HEK293T (cell line): ENCODE measurements around the gene IL10RB.
A peak's percentile ranks its signal among the peaks of the same experiment; 100 is the strongest.
"Not testable (repeated sequence)": the region's sequence is repeated elsewhere in the genome, so short reads cannot be mapped to it uniquely, and the experiment has no call there.

ENCODE experiments used
- CTCF ChIA-PET: fragments of 350-600 bp; formaldehyde crosslinking; extraction: SDS; loops from one replicate; lab custom pipeline; 2021; ENCODE audit warnings: antibody characterized with exemption, inconsistent platforms; lab: Yijun Ruan, JAX
- POLR2A ChIA-PET: fragments of 350-600 bp; formaldehyde crosslinking; extraction: SDS; loops from one replicate; lab custom pipeline; 2020; ENCODE audit warnings: antibody characterized with exemption, inconsistent platforms; lab: Yijun Ruan, JAX
- DNase-seq: peaks from one replicate; pipeline ENCODE4 v3.0.0; 2012; ENCODE audit warnings: mixed read lengths; ENCODE audit errors: extremely low spot score
- ARNT ChIP-seq: fragments of 450-650 bp; IDR thresholded peaks from 2 replicates; pipeline ENCODE4 v1.6.1; 2017; ENCODE audit warnings: mild to moderate bottlenecking
- BHLHE40 ChIP-seq: fragments of 450-650 bp; IDR thresholded peaks from 2 replicates; pipeline ENCODE4 v1.6.1; 2016; ENCODE audit warnings: mild to moderate bottlenecking, moderate library complexity, borderline replicate concordance
- CTBP1 ChIP-seq: fragments of 450-650 bp; IDR thresholded peaks from 2 replicates; pipeline ENCODE4 v1.6.1; 2016; ENCODE audit warnings: borderline replicate concordance
- ELF4 ChIP-seq: fragments of 450-650 bp; IDR thresholded peaks from 2 replicates; pipeline ENCODE4 v1.6.1; 2017; ENCODE audit warnings: antibody characterized with exemption
- FOXA1 ChIP-seq: fragments of 450-650 bp; IDR thresholded peaks from 2 replicates; pipeline ENCODE4 v1.6.1; 2016; ENCODE audit warnings: mild to moderate bottlenecking
- FOXK2 ChIP-seq: fragments of 450-650 bp; IDR thresholded peaks from 2 replicates; pipeline ENCODE4 v1.6.1; 2016; ENCODE audit warnings: mild to moderate bottlenecking
- FOXM1 ChIP-seq: fragments of 450-650 bp; IDR thresholded peaks from 2 replicates; pipeline ENCODE4 v1.6.1; 2017; ENCODE audit warnings: mild to moderate bottlenecking, borderline replicate concordance
- HDGF ChIP-seq: fragments of 450-650 bp; IDR thresholded peaks from 2 replicates; pipeline ENCODE4 v1.6.1; 2017; ENCODE audit warnings: antibody characterized with exemption, borderline replicate concordance
- L3MBTL2 ChIP-seq: fragments of 450-650 bp; conservative IDR thresholded peaks from 2 replicates; pipeline ENCODE4 v1.6.1; 2016; ENCODE audit warnings: mild to moderate bottlenecking
- LEF1 ChIP-seq: fragments of 450-650 bp; IDR thresholded peaks from 2 replicates; pipeline ENCODE4 v1.6.1; 2017; ENCODE audit warnings: mild to moderate bottlenecking, borderline replicate concordance
- NFRKB ChIP-seq: fragments of 450-650 bp; IDR thresholded peaks from 2 replicates; pipeline ENCODE4 v1.6.1; 2016; ENCODE audit warnings: mild to moderate bottlenecking, moderate library complexity
- PKNOX1 ChIP-seq: fragments of 450-650 bp; IDR thresholded peaks from 2 replicates; pipeline ENCODE4 v1.6.1; 2016
- SP1 ChIP-seq: fragments of 450-650 bp; IDR thresholded peaks from 2 replicates; pipeline ENCODE4 v1.6.1; 2017
- SUZ12 ChIP-seq: fragments of 450-650 bp; IDR thresholded peaks from 2 replicates; pipeline ENCODE4 v1.6.1; 2016; ENCODE audit warnings: mild to moderate bottlenecking
- TARDBP ChIP-seq: fragments of 450-650 bp; IDR thresholded peaks from 2 replicates; pipeline ENCODE4 v1.6.1; 2016
- ZNF384 ChIP-seq: fragments of 450-650 bp; IDR thresholded peaks from 2 replicates; pipeline ENCODE4 v1.6.1; 2016

IL10RB gene

DNA sequence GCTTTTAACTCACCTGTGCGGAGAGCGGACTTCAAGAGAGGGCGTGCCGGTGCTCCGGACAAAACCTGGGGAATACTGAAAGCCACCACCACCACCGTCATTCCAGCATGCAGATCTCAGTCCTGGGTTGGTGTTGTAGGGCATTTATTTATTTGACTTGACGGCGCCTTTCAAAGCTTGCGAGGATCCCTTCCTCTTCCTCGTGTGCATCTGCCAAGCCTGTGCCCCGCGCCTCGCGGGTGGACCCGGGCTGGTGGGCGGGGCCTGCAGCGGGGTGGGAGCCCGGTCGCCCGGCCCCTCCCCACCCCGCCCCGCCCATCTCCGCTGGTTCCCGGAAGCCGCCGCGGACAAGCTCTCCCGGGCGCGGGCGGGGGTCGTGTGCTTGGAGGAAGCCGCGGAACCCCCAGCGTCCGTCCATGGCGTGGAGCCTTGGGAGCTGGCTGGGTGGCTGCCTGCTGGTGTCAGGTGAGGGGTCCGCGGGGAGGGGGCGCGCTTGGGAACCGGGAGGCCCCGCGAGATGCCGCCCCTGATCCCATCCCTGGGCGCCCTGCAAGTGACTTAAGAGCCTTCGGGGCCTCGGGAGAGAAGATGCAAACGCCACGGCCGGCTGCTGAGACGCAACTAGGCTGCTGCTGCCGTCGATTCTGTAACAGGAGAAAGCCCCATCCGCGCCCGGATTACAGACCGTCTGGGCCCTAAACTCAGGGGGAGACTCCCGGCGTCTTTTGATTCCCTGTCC is at the start of gene IL10RB:
Gene IL10RB (plus strand): TSS at position 318 of the 739 bp plus-strand sequence. CDS start 99 bp downstream, at position 417.
- ChIA-PET POLR2A (interaction anchor here (0.6 to 1.3 kb wide), 4 partner anchors 23 to 95 kb away, joined by 3 to 4 read pairs (median 3); partner anchors contain the start of gene IFNAR1), CTCF (no interaction called here)
- DNase-seq, result peak; percentile 91
- no peak; the same call in 1 of the 2 replicates for TF ChIP-seq L3MBTL2
- no peak for TF ChIP-seq LEF1
- TF ChIP-seq HDGF, result no peak
- no peak for TF ChIP-seq FOXA1
- no peak for TF ChIP-seq FOXK2
- TF ChIP-seq NFRKB, result no peak
- no peak for TF ChIP-seq ZNF384
- no peak for TF ChIP-seq SUZ12
- no peak for TF ChIP-seq TARDBP
- TF ChIP-seq ELF4, result no peak
- no peak for TF ChIP-seq CTBP1
- no peak for TF ChIP-seq SP1
- TF ChIP-seq BHLHE40, result no peak
- no peak for TF ChIP-seq PKNOX1
- no peak for TF ChIP-seq FOXM1

- no peak for DNase-seq
- ChIA-PET POLR2A (no interaction called here), CTCF (interaction anchor here (0.8 kb wide), 1 partner anchor 396 kb away, joined by 3 read pairs; no protein-coding TSS in a partner anchor)
- no peak for TF ChIP-seq SP1
- TF ChIP-seq NFRKB, result no peak
- no peak for TF ChIP-seq HDGF
- no peak for TF ChIP-seq FOXK2
- no peak for TF ChIP-seq FOXM1
- no peak for TF ChIP-seq PKNOX1
- TF ChIP-seq ZNF384, result no peak
- TF ChIP-seq ARNT, result no peak
- TF ChIP-seq CTBP1, result no peak
- TF ChIP-seq FOXA1, result no peak
- TF ChIP-seq L3MBTL2, result no peak
- no peak for TF ChIP-seq TARDBP
- TF ChIP-seq SUZ12, result no peak
Observed at GRCh38 chr21:33217138-33217520, 49.0 kb upstream of the IL10RB start.

GRCh38 chr21:33219300-33219699 is 46.9 kb upstream of the IL10RB start:
- TF ChIP-seq PKNOX1 (no peak), NFRKB (no peak), TARDBP (no peak), SUZ12 (no peak), FOXK2 (no peak), FOXA1 (no peak), LEF1 (no peak), L3MBTL2 (no peak), ZNF384 (no peak), CTBP1 (no peak), ARNT (no peak), BHLHE40 (no peak), SP1 (no peak), ELF4 (no peak), FOXM1 (no peak), HDGF (no peak)
- POLR2A ChIA-PET, result no interaction called here
- CTCF ChIA-PET, result no interaction called here
- DNase-seq, result no peak

DNA sequence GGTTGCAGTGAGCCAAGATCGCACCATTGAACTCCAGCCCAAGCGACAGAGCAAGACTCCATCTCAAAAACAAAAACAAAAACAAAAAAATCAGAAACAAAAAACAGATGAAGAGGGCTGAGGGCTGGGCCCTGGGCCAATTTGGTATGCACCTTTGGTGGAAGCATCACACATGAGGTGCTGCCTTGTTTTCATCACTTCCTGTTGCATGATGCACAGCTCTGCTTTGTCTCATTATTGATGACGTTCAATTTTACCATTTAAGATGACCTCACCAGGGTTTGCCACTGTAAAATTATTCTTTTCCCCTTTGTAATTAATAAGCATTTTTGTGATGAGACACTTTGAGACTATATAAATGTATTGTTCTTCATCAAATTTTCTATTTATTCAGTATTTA is 46.2 kb upstream of the IL10RB start:
- CTCF ChIA-PET, result no interaction called here
- DNase-seq, result no peak
- no peak for TF ChIP-seq CTBP1
- TF ChIP-seq TARDBP, result no peak
- POLR2A ChIA-PET, result no interaction called here

DNA sequence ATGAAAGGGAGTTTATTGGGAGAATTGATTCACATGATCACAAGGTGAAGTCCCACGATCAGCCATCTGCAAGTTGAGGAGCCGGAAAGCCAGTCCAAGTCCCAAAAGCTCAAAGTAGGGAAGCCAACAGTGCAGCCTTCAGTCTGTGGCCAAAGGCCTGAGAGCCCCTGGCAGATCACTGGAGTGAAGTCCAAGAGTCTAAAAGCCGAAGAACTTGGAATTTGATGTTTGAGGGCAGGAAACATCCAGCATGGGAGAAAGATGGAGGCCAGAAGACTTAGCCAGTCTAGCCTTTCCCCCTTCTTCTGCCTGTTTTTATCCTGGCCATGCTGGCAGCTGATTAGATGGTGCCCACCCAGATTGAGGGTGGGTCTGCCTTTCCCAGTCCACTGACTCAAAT is 40.8 kb upstream of the IL10RB start:
- POLR2A ChIA-PET, DNase-seq, CTCF ChIA-PET: not testable (repeated sequence)

DNA sequence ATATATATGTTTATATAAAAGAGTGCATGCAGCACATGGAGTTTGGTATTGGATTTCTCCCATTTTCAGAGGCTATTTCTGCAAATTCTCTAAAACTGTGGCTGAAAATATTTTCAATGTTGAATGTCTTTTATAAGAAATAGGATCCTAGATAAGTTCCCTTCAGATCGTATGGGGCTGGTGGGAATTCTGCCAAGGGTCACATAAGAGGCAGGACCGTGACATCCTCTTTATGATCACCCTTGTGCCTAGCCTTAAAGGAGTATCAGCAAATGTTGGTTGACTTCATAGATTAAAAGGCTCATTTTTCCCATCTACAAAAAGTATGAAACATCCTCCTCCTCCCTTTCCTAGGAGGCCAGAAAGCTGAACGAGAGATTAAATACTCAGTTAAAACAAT is 37.7 kb upstream of the IL10RB start:
- CTCF ChIA-PET, result interaction anchor here (0.6 kb wide), 1 partner anchor 1712 kb away, joined by 5 read pairs; no protein-coding TSS in a partner anchor
- no peak for DNase-seq
- TF ChIP-seq ARNT (no peak), BHLHE40 (no peak)
- POLR2A ChIA-PET, result interaction anchor here (1.9 kb wide), 1 partner anchor 97 kb away, joined by 7 read pairs; the partner anchor contains the start of gene IFNAR1

GRCh38 chr21:33229099-33229783 is 36.9 kb upstream of the IL10RB start:
- DNase-seq, result no peak
- TF ChIP-seq TARDBP, result no peak
- TF ChIP-seq PKNOX1, result peak; percentile 43
- ChIA-PET CTCF (no interaction called here), POLR2A (interaction anchor here (1.5 kb wide), 1 partner anchor 251 kb away, joined by 3 read pairs; the partner anchor contains the start of gene TMEM50B)
